Measurements from ENCODE around the gene GID4. TPM values are rescaled to one million over a fixed set of nuclear protein-coding genes. Genes with fewer than 3 reads are reported as not detected.
A peak's percentile ranks its signal among the peaks of the same experiment; 100 is the strongest.

The GID4 gene
- total and polyA plus RNA-seq, 2 of the 13 experiments (the other 11 are each of a cell fraction or from before 2014, with no cell fraction given), result 4.3 to 6.1 TPM

GRCh38 chr17:18018411-18018921 is 20.7 kb upstream of the GID4 start:
- ATAC-seq, result no peak; the same call in 2 of the 3 replicates
- Histone ChIP-seq H3K4me2 (ENCODE audit: low read depth, low read length) (peak overlapping the region; percentile 75), H3K4me1 (ENCODE audit: insufficient read depth, low read length) (peaks cover 30% of the 10 kb centered on the region), H3K79me2 (ENCODE audit: insufficient read depth, low read length) (no peaks in the 10 kb centered on the region), H3K27ac (ENCODE audit: extremely low read length, insufficient read depth, low read length) (peak overlapping the region; percentile 71), H2AFZ (ENCODE audit: low read length) (no peak overlapping the region), H3K9ac (ENCODE audit: insufficient read depth, low read depth, low read length) (peak overlapping the region; percentile 27), H3K4me3 (replicated peaks in 1 of 3; ENCODE audit: insufficient read depth in 1 of 3, low read depth in 2 of 3, low read length in 3 of 3) (peak overlapping the region in 1 of 3 experiments; percentile 44; a peak in 2 of 6 replicates), H3K27me3 (ENCODE audit: control insufficient read depth in 1 of 2, insufficient read depth in 2 of 2, low read length in 2 of 2) (no peaks in the 10 kb centered on the region), H3K9me3 (ENCODE audit: low read length) (no peaks in the 10 kb centered on the region), H4K20me1 (ENCODE audit: insufficient read depth, low read length) (no peaks in the 10 kb centered on the region), H3K36me3 (replicated peaks in 1 of 2; ENCODE audit: control insufficient read depth in 1 of 2, insufficient read depth in 2 of 2, low read length in 2 of 2) (peaks cover 0 to 3% of the 10 kb centered on the region in 2 experiments; a peak in 3 of 5 replicates)
- intact Hi-C loops (cut with micrococcal nuclease; ENCODE audit: unreplicated experiment), result loop anchor here (1.0 kb wide), 1 partner anchor 46 kb away; the partner anchor contains the start of genes DRC3 and TOM1L2
- no peak for FAIRE-seq
- ChIA-PET CTCF (ENCODE audit: low intra/inter-chr PET ratio, low total read pairs) (no interaction called here), POLR2A (interaction anchor here (1.2 kb wide), 1 partner anchor 46 kb away, joined by 4 read pairs; the partner anchor contains the start of genes DRC3 and TOM1L2)
- in situ Hi-C loops (cut with HindIII; ENCODE audit: extremely low pct_ligation_motif_present, low pct_unique_long_range_greater_than_20kb), result loop anchor here (25.0 kb wide), 1 partner anchor 94 kb away; the partner anchor contains the start of gene MYO15A
- no peak for DNase-seq (ENCODE audit: low spot score)
- BruUV-seq (replicated peaks), result no TSS peak
- 89% methylated on average over 5 of the region's 15 CpGs for WGBS (ENCODE audit: low lambda C conversion rate)
- TF ChIP-seq ZNF558 (CRISPR knock-in tag; IDR thresholded peaks at IDR 0.05; ENCODE audit: borderline replicate concordance), result no peak
- 0 out of 2 replicates have a peak, but pooled peaks have one; percentile 32 for TF ChIP-seq NRL (CRISPR knock-in tag; IDR thresholded peaks at IDR 0.05; ENCODE audit: borderline replicate concordance)
- 0 out of 2 replicates have a peak, but pooled peaks have one; percentile 29 for TF ChIP-seq RXRA (CRISPR knock-in tag; IDR thresholded peaks at IDR 0.05)
- TF ChIP-seq ZBTB40 (IDR thresholded peaks at IDR 0.05), result no peak
- 0 out of 2 replicates have a peak, but pooled peaks have one; percentile 21 for TF ChIP-seq ZBTB40 (CRISPR knock-in tag; IDR thresholded peaks at IDR 0.05)
- TF ChIP-seq ZNF264 (CRISPR knock-in tag; IDR thresholded peaks at IDR 0.05), result no peak
- TF ChIP-seq ZNF280B (CRISPR knock-in tag; IDR thresholded peaks at IDR 0.05; ENCODE audit: borderline replicate concordance), result 0 out of 2 replicates have a peak, but pooled peaks have one; percentile 34
- TF ChIP-seq ZFX (CRISPR knock-in tag; IDR thresholded peaks at IDR 0.05; ENCODE audit: low read depth), result 0 out of 2 replicates have a peak, but pooled peaks have one; percentile 9
- 0 out of 2 replicates have a peak, but pooled peaks have one; percentile 11 for TF ChIP-seq KDM5B (CRISPR knock-in tag; IDR thresholded peaks at IDR 0.05; ENCODE audit: borderline replicate concordance)

Data from HepG2 (cell line).